Activated CD4-positive, alpha-beta T cell treated with anti-CD3 and anti-CD28 coated beads, Interleukin-2, amount 50 U/mL, for 48 hours (primary cell): ENCODE results near the gene STARD5.
"Not testable (repeated sequence)": the region's sequence is repeated elsewhere in the genome, so short reads cannot be mapped to it uniquely, and the experiment has no call there.

ENCODE experiments used
- DNase-seq, 2 experiments: peaks; one replicate each; pipeline ENCODE4 v3.0.0-alpha.2; 2020

Gene STARD5

GRCh38 chr15:81337241-81337640, 13.3 kb upstream of the STARD5 start:
- DNase-seq, result no peak

- peak; percentile 23 to 34 for DNase-seq
Observed at GRCh38 chr15:81336568-81336967, 12.6 kb upstream of the STARD5 start.

GRCh38 chr15:81335631-81336030, 11.7 kb upstream of the STARD5 start:
- no peak for DNase-seq

GRCh38 chr15:81334768-81335435, 11.0 kb upstream of the STARD5 start:
- no peak for DNase-seq

- no peak for DNase-seq
Observed at GRCh38 chr15:81333363-81333762, 9.4 kb upstream of the STARD5 start.

- no peak for DNase-seq
Observed at GRCh38 chr15:81332326-81332725, 8.4 kb upstream of the STARD5 start.

- DNase-seq, result no peak
Observed at GRCh38 chr15:81331600-81331999, 7.7 kb upstream of the STARD5 start.

- DNase-seq, result not testable (repeated sequence)
Observed at GRCh38 chr15:81331141-81331540, 7.2 kb upstream of the STARD5 start.

- no peak for DNase-seq
Observed at GRCh38 chr15:81330366-81331090, 6.6 kb upstream of the STARD5 start.

- no peak for DNase-seq
Observed at GRCh38 chr15:81329446-81329845, 5.5 kb upstream of the STARD5 start.

- no peak for DNase-seq
Observed at GRCh38 chr15:81327516-81327915, 3.6 kb upstream of the STARD5 start.

GRCh38 chr15:81326466-81327212, 2.7 kb upstream of the STARD5 start:
- no peak for DNase-seq

- DNase-seq, result no peak
Observed at GRCh38 chr15:81323559-81323943, 390 bp downstream of the STARD5 start.

- no peak for DNase-seq
Observed at GRCh38 chr15:81322676-81323253, 1.2 kb downstream of the STARD5 start.

- no peak for DNase-seq
Observed at GRCh38 chr15:81321667-81322066, 2.3 kb downstream of the STARD5 start.

GRCh38 chr15:81317642-81318017, 6.3 kb downstream of the STARD5 start:
- no peak for DNase-seq

GRCh38 chr15:81316267-81316666, 7.7 kb downstream of the STARD5 start:
- no peak for DNase-seq

GRCh38 chr15:81315452-81316175, 8.3 kb downstream of the STARD5 start:
- DNase-seq, result no peak

- no peak for DNase-seq
Observed at GRCh38 chr15:81314378-81314777, 9.6 kb downstream of the STARD5 start.

- no peak for DNase-seq
Observed at GRCh38 chr15:81313686-81314085, 10.3 kb downstream of the STARD5 start.

GRCh38 chr15:81312790-81313543, 11.0 kb downstream of the STARD5 start:
- no peak for DNase-seq
